HG03196 (cell line): ENCODE data around the gene ATP2A1.
"Not testable (repeated sequence)": the region's sequence is repeated elsewhere in the genome, so short reads cannot be mapped to it uniquely, and the experiment has no call there.

ENCODE experiments used
- ATAC-seq: cut with Tn5 transposase; IDR thresholded peaks from one replicate; pipeline ENCODE4 v1.9.1; 2021; ENCODE audit not compliant: unreplicated experiment

Gene ATP2A1

GRCh38 chr16:28932339-28933141, 54.3 kb downstream of the ATP2A1 start:
- no peak for ATAC-seq

GRCh38 chr16:28933171-28933570, 54.9 kb downstream of the ATP2A1 start:
- ATAC-seq: no peak

- ATAC-seq: no peak
Measured at GRCh38 chr16:28935346-28935745, 57.1 kb downstream of the ATP2A1 start.

- ATAC-seq: no peak
Measured at GRCh38 chr16:28935924-28936783, 57.9 kb downstream of the ATP2A1 start.

- no peak for ATAC-seq
Measured at GRCh38 chr16:28936784-28937155, 58.5 kb downstream of the ATP2A1 start.

- no peak for ATAC-seq
Measured at GRCh38 chr16:28937222-28937876, 59.1 kb downstream of the ATP2A1 start.

- no peak for ATAC-seq
Measured at GRCh38 chr16:28938721-28939120, 60.4 kb downstream of the ATP2A1 start.

- ATAC-seq: not testable (repeated sequence)
Measured at GRCh38 chr16:28939825-28940224, 61.5 kb downstream of the ATP2A1 start.

- ATAC-seq: no peak
Measured at GRCh38 chr16:28943281-28943680, 65.0 kb downstream of the ATP2A1 start.

- ATAC-seq: no peak
Measured at GRCh38 chr16:28946681-28947080, 68.4 kb downstream of the ATP2A1 start.

GRCh38 chr16:28950648-28951409, 72.5 kb downstream of the ATP2A1 start, which contains the start of gene NFATC2IP:
Gene NFATC2IP, plus strand, starts transcription at chr16:28950937. Its CDS starts 75 bp downstream, at chr16:28951012.
- peak; percentile 88 for ATAC-seq

- peak; percentile 21 for ATAC-seq
Measured at GRCh38 chr16:28951410-28951943, 73.2 kb downstream of the ATP2A1 start.
